HepG2 (cell line): Measurements from ENCODE around the gene STIM1. TPM values are rescaled to one million over a fixed set of nuclear protein-coding genes. Genes with fewer than 3 reads are reported as not detected.

Experiments
- AKNA ChIP-seq: sonication (generic); formaldehyde crosslinking; IDR thresholded peaks from 2 replicates; pipeline ENCODE4 v1.4.0; 2020; ENCODE audit warnings: missing genetic modification reagents, borderline replicate concordance
- CREBL2 ChIP-seq: sonication (generic); formaldehyde crosslinking; IDR thresholded peaks from 2 replicates; pipeline ENCODE4 v1.8.1; 2023; ENCODE audit warnings: missing genetic modification reagents, mild to moderate bottlenecking, borderline replicate concordance
- E2F1 ChIP-seq: sonication (generic); formaldehyde crosslinking; IDR thresholded peaks from 2 replicates; pipeline ENCODE4 v1.5.0; 2020; ENCODE audit warnings: missing genetic modification reagents
- HMGA1 ChIP-seq: sonication (generic); formaldehyde crosslinking; conservative IDR thresholded peaks from 2 replicates; pipeline ENCODE4 v1.4.0; 2020; ENCODE audit warnings: missing genetic modification reagents
- HOXA7 ChIP-seq: sonication (generic); formaldehyde crosslinking; IDR thresholded peaks from 2 replicates; pipeline ENCODE4 v1.8.1; 2022; ENCODE audit warnings: mild to moderate bottlenecking, missing genetic modification reagents, moderate library complexity
- MTF2 ChIP-seq: sonication (generic); formaldehyde crosslinking; IDR thresholded peaks from 2 replicates; pipeline ENCODE4 v1.5.0; 2020; ENCODE audit warnings: missing genetic modification reagents, borderline replicate concordance
- SATB2 ChIP-seq: sonication (generic); formaldehyde crosslinking; IDR thresholded peaks from 2 replicates; pipeline ENCODE4 v1.5.0; 2020; ENCODE audit warnings: missing genetic modification reagents
- SMAD1 ChIP-seq: sonication (generic); formaldehyde crosslinking; IDR thresholded peaks from 2 replicates; pipeline ENCODE4 v1.4.0; 2020; ENCODE audit warnings: missing genetic modification reagents, low read depth, mild to moderate bottlenecking, borderline replicate concordance
- TBP ChIP-seq: sonication (generic); formaldehyde crosslinking; IDR thresholded peaks from 2 replicates; pipeline ENCODE4 v1.5.0; 2020; ENCODE audit warnings: missing genetic modification reagents
- XRCC5 ChIP-seq: fragments of 200-400 bp; formaldehyde crosslinking; optimal IDR thresholded peaks from 2 replicates; pipeline ENCODE3; 2017; ENCODE audit warnings: mild to moderate bottlenecking, low read length
- ZBTB46 ChIP-seq: sonication (generic); formaldehyde crosslinking; IDR thresholded peaks from 2 replicates; pipeline ENCODE4 v1.4.0; 2020; ENCODE audit warnings: mild to moderate bottlenecking, missing genetic modification reagents, borderline replicate concordance
- ZBTB8A ChIP-seq: sonication (generic); formaldehyde crosslinking; IDR thresholded peaks from 2 replicates; pipeline ENCODE4 v1.4.0; 2020; ENCODE audit warnings: mild to moderate bottlenecking, low read depth, missing genetic modification reagents, borderline replicate concordance
- ZFYVE20 ChIP-seq: sonication (generic); formaldehyde crosslinking; IDR thresholded peaks from 2 replicates; pipeline ENCODE4 v1.8.0; 2023; ENCODE audit warnings: low read depth, mild to moderate bottlenecking, moderate library complexity, missing genetic modification reagents, borderline replicate concordance
- ZNF101 ChIP-seq: sonication (generic); formaldehyde crosslinking; IDR thresholded peaks from 2 replicates; pipeline ENCODE4 v1.4.0; 2020; ENCODE audit warnings: mild to moderate bottlenecking, low read depth, missing genetic modification reagents, borderline replicate concordance
- ZNF232 ChIP-seq: sonication (generic); formaldehyde crosslinking; IDR thresholded peaks from 2 replicates; pipeline ENCODE4 v1.4.0; 2020; ENCODE audit warnings: missing genetic modification reagents, borderline replicate concordance
- ZNF234 ChIP-seq: sonication (generic); formaldehyde crosslinking; conservative IDR thresholded peaks from 2 replicates; pipeline ENCODE4 v1.5.1; 2020; ENCODE audit warnings: mild to moderate bottlenecking, missing genetic modification reagents
- ZNF784 ChIP-seq: sonication (generic); formaldehyde crosslinking; IDR thresholded peaks from 2 replicates; pipeline ENCODE4 v1.5.1; 2020; ENCODE audit warnings: missing genetic modification reagents, mild to moderate bottlenecking, borderline replicate concordance
- ZNF839 ChIP-seq: sonication (generic); formaldehyde crosslinking; IDR thresholded peaks from 2 replicates; pipeline ENCODE4 v1.4.0; 2020; ENCODE audit warnings: missing genetic modification reagents, mild to moderate bottlenecking, borderline replicate concordance
- ZNF841 ChIP-seq: sonication (generic); formaldehyde crosslinking; IDR thresholded peaks from 2 replicates; pipeline ENCODE4 v1.8.1; 2023; ENCODE audit warnings: missing genetic modification reagents, borderline replicate concordance
- polyA plus RNA-seq, 8 experiments: library from polyadenylated mRNA; depleted of rRNA in 3 of 8; stranded (reverse) in 7 of 8; unstranded in 1 of 8; fragments of >200 nt; fragmentation: Illumina TruSeq in 4 of 8; extraction: Trizol in 4 of 8; gene quantifications; 2 replicates each; pipeline versions ENCODE4 v1.2.1 to v1.2.3, GENCODE V29; 2011 to 2016; ENCODE audit warnings: low read depth in 4 of 8, missing spikeins in 1 of 8, mixed read lengths in 1 of 8; ENCODE audit not compliant: insufficient read depth in 1 of 8
- total RNA-seq, 5 experiments: library from RNA; depleted of rRNA; stranded (reverse); fragments of >200 nt; fragmentation: Illumina TruSeq; extraction: Trizol; gene quantifications; 2 replicates each; pipeline ENCODE4 v1.2.3, GENCODE V29; 2016; ENCODE audit warnings: low read depth in 1 of 5

The STIM1 gene
- total and polyA plus RNA-seq, 2 of the 13 experiments (the other 11 are each of a cell fraction or from before 2014, with no cell fraction given): 19.2 to 28.5 TPM

GRCh38 chr11:3841426-3842350 lies 13.8 kb upstream of the STIM1 start (continued):
- no peak for TF ChIP-seq ZBTB46 (CRISPR knock-in tag)
- no peak for TF ChIP-seq ZNF784 (CRISPR knock-in tag)
- no peak for TF ChIP-seq ZNF234
- TF ChIP-seq CREBL2: no peak
- TF ChIP-seq TBP (CRISPR knock-in tag): no peak
- no peak for TF ChIP-seq ZFYVE20 (CRISPR knock-in tag)
- no peak for TF ChIP-seq HMGA1 (CRISPR knock-in tag)
- no peak for TF ChIP-seq MTF2 (CRISPR knock-in tag)
- TF ChIP-seq ZNF841 (CRISPR knock-in tag): no peak
- no peak for TF ChIP-seq AKNA (CRISPR knock-in tag)
- peak; percentile 83 for TF ChIP-seq XRCC5
- no peak for TF ChIP-seq SATB2
- no peak for TF ChIP-seq ZNF839
- no peak for TF ChIP-seq ZBTB8A (CRISPR knock-in tag)
- TF ChIP-seq ZNF232: no peak
- TF ChIP-seq E2F1 (CRISPR knock-in tag): peak; percentile 19; the same call in 1 of the 2 replicates
- no peak for TF ChIP-seq HOXA7 (CRISPR knock-in tag)
- TF ChIP-seq ZNF101 (CRISPR knock-in tag): no peak
- TF ChIP-seq SMAD1 (CRISPR knock-in tag): no peak
